ENCODE measurements around the gene CACNA2D1. TPM values are rescaled to one million over a fixed set of nuclear protein-coding genes. Genes with fewer than 3 reads are reported as not detected.

CACNA2D1 gene
- total RNA-seq, 4 donors from 2014 or later, result 30.6 to 60.0 (median 45.7) TPM

DNA sequence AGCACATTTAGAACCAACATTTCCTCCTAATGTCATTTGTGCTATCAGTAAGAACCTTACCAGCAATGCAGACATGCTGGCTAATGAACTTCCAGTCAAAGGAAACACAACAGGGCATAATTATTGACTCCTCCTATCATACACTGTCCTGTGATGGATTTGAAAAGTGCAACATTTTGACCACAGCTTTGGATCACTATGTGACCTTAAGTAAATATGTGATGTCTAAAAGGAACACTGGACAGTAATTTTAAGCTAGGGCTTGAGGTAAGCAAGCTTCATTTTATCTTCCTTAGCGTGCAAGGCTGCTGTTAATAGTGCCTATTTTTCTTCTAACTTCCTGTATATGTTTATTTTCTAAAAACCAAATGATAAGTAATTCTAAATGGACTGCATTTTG is 433.2 kb downstream of the CACNA2D1 start:
- peaks cover 0 to 6% (median 0%) of the 10 kb centered on the region in 4 donors for H3K36me3 ChIP-seq
- H3K9me3 ChIP-seq, result no peaks in the 10 kb centered on the region
- H3K4me1 ChIP-seq, result no peaks in the 10 kb centered on the region
- DNase-seq (ENCODE audit: extremely low spot score), result no peak
- TF ChIP-seq EP300 (IDR thresholded peaks at IDR 0.05) (no peak), POLR2A (IDR thresholded peaks at IDR 0.05; ENCODE audit: low read depth) (no peak), POLR2AphosphoS5 (IDR thresholded peaks at IDR 0.05) (no peak)
- TF ChIP-seq, protein P1, sequence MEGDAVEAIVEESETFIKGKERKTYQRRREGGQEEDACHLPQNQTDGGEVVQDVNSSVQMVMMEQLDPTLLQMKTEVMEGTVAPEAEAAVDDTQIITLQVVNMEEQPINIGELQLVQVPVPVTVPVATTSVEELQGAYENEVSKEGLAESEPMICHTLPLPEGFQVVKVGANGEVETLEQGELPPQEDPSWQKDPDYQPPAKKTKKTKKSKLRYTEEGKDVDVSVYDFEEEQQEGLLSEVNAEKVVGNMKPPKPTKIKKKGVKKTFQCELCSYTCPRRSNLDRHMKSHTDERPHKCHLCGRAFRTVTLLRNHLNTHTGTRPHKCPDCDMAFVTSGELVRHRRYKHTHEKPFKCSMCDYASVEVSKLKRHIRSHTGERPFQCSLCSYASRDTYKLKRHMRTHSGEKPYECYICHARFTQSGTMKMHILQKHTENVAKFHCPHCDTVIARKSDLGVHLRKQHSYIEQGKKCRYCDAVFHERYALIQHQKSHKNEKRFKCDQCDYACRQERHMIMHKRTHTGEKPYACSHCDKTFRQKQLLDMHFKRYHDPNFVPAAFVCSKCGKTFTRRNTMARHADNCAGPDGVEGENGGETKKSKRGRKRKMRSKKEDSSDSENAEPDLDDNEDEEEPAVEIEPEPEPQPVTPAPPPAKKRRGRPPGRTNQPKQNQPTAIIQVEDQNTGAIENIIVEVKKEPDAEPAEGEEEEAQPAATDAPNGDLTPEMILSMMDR (IDR thresholded peaks at IDR 0.05), result no peak
- H3K4me3 ChIP-seq, result no peak overlapping the region
- no peak overlapping the region for H3K27ac ChIP-seq (replicated peaks in 1 of 4)
- H3K27me3 ChIP-seq, result no peaks in the 10 kb centered on the region
- WGBS, result 89% methylated on average over 1 of the region's 1 CpG
- intact Hi-C loops (cut with DNase I), result loop anchor here (10.0 kb wide), 1 partner anchor 506 kb away; no protein-coding TSS in a partner anchor

DNA sequence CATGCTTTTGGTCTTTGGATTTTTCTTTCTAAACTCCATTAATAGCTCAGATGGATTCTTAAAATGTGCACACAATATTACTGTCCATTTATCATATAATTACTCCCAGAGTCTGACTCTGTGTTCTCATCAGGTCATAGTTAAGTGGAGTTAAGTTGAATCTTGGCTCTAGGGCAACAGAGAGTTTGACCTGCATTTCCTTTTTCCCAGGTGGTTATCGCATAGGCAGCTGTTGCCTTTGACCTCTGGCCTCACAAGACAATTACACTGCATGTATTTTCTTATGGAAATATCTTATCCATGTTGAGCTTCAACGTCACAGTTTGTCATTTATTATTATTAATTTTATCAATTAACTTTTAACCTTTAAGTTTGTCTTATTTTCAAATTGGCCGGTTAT is 436.3 kb downstream of the CACNA2D1 start:
- H3K27me3 ChIP-seq, result no peaks in the 10 kb centered on the region
- peaks cover 0 to 6% (median 0%) of the 10 kb centered on the region in 4 donors for H3K36me3 ChIP-seq
- H3K4me1 ChIP-seq, result no peaks in the 10 kb centered on the region
- H3K9me3 ChIP-seq, result no peaks in the 10 kb centered on the region
- no peak overlapping the region for H3K4me3 ChIP-seq
- DNase-seq (ENCODE audit: extremely low spot score), result no peak
- TF ChIP-seq EP300 (IDR thresholded peaks at IDR 0.05) (no peak), POLR2AphosphoS5 (IDR thresholded peaks at IDR 0.05) (no peak), POLR2A (IDR thresholded peaks at IDR 0.05; ENCODE audit: low read depth) (no peak)
- TF ChIP-seq, protein P1 (IDR thresholded peaks at IDR 0.05), result no peak
- H3K27ac ChIP-seq (replicated peaks in 1 of 4), result no peak overlapping the region
- intact Hi-C loops (cut with DNase I), result no loop called here
- WGBS, result 60% methylated on average over 3 of the region's 3 CpGs

DNA sequence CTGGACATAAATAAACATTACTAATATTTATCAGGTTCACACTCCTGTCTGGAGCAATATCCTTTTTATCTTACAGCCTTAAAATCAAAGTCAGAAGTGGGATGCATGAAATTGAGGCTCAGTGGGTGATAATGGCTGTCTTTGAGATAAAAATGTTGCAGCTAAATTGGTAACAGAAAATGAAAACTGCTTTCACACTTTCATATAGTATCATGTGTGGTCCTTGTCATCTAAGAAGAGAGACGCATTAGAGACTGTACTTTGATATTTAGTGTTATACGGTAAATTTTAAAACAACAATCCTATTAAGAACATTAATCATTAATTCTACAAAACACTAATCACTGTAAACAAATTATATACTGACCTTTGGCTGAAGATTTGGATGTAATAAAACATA is 438.5 kb downstream of the CACNA2D1 start:
- intact Hi-C loops (cut with DNase I), result no loop called here
- no peak overlapping the region for H3K27ac ChIP-seq (replicated peaks in 1 of 4)
- no peak overlapping the region for H3K4me3 ChIP-seq
- no peak for DNase-seq (ENCODE audit: extremely low spot score)
- H3K27me3 ChIP-seq, result no peaks in the 10 kb centered on the region
- H3K36me3 ChIP-seq, result no peaks in the 10 kb centered on the region
- TF ChIP-seq, protein P1 (IDR thresholded peaks at IDR 0.05), result no peak
- no peak for TF ChIP-seq EP300 (IDR thresholded peaks at IDR 0.05)
- no peak for TF ChIP-seq POLR2AphosphoS5 (IDR thresholded peaks at IDR 0.05)
- no peak for TF ChIP-seq POLR2A (IDR thresholded peaks at IDR 0.05; ENCODE audit: low read depth)
- no peaks in the 10 kb centered on the region for H3K4me1 ChIP-seq
- H3K9me3 ChIP-seq, result no peaks in the 10 kb centered on the region
- 94% methylated on average over 2 of the region's 2 CpGs for WGBS

DNA sequence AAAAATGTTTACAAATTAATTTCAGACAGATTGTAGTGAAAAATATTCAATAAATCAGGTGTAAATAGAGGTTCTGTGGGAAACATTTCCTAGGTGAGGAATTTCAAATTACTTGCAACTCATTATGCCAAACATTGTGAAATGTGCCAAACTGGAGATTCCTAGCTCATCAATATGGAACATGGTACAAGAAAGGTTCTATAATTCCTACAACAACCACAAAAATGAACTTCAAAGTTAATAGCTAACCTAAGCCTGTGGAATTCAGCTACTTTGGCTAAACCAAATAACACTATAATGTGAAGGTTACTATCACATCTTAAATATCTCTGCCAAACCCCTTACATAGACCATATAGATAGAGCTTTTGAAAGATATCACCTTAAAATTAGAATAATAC is 450.4 kb downstream of the CACNA2D1 start:
- no peak overlapping the region for H3K27ac ChIP-seq (replicated peaks in 1 of 4)
- no peak for TF ChIP-seq POLR2AphosphoS5 (IDR thresholded peaks at IDR 0.05)
- peaks cover 0 to 22% (median 4%) of the 10 kb centered on the region in 4 donors for H3K36me3 ChIP-seq
- intact Hi-C loops (cut with DNase I), result no loop called here
- H3K4me1 ChIP-seq, result no peaks in the 10 kb centered on the region
- no peak for DNase-seq (ENCODE audit: extremely low spot score)
- H3K9me3 ChIP-seq, result no peaks in the 10 kb centered on the region
- no peak overlapping the region for H3K4me3 ChIP-seq
- no peaks in the 10 kb centered on the region for H3K27me3 ChIP-seq

DNA sequence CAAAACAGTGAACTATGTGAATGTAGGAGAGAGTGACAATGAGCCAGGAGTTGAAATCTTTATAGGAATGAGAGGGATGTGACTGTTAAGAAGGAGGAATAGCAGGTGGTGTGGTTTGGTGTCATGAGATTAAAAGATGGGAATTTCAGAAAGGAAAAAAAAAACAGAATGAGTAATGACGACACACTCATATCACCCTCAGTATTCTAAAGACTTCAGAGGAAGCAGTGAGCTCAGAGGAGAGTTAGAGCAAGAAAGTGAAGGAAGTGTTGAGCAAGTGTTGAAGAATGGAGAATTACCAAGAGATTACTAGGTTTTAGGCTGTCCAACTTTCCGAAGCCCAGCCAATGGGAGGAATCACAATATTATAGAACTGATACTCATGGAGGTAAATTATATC is 453.2 kb downstream of the CACNA2D1 start:
- H3K27ac ChIP-seq (replicated peaks in 1 of 4), result no peak overlapping the region
- no peak for TF ChIP-seq POLR2AphosphoS5 (IDR thresholded peaks at IDR 0.05)
- TF ChIP-seq, protein P1 (IDR thresholded peaks at IDR 0.05), result no peak
- TF ChIP-seq POLR2A (IDR thresholded peaks at IDR 0.05; ENCODE audit: low read depth), result no peak
- TF ChIP-seq EP300 (IDR thresholded peaks at IDR 0.05), result no peak
- no peaks in the 10 kb centered on the region for H3K9me3 ChIP-seq
- no peak for DNase-seq (ENCODE audit: extremely low spot score)
- H3K36me3 ChIP-seq, result peaks cover 0 to 13% (median 4%) of the 10 kb centered on the region in 4 donors
- no peak overlapping the region for H3K4me3 ChIP-seq
- WGBS, result 83% methylated on average over 2 of the region's 2 CpGs
- no peaks in the 10 kb centered on the region for H3K4me1 ChIP-seq
- H3K27me3 ChIP-seq, result no peaks in the 10 kb centered on the region
- intact Hi-C loops (cut with DNase I), result no loop called here
